Stimulated activated CD8-positive, alpha-beta memory T cell treated with anti-CD3 and anti-CD28 coated beads, Interleukin-15, amount 100 ng/mL, for 24 hours (primary cell): ENCODE data around the gene EPB41.
"Not testable (repeated sequence)": the region's sequence is repeated elsewhere in the genome, so short reads cannot be mapped to it uniquely, and the experiment has no call there.

Experiments
- DNase-seq: peaks from one replicate; pipeline ENCODE4 v3.0.0-alpha.2; 2020; ENCODE audit warnings: low read depth

EPB41 gene

DNA sequence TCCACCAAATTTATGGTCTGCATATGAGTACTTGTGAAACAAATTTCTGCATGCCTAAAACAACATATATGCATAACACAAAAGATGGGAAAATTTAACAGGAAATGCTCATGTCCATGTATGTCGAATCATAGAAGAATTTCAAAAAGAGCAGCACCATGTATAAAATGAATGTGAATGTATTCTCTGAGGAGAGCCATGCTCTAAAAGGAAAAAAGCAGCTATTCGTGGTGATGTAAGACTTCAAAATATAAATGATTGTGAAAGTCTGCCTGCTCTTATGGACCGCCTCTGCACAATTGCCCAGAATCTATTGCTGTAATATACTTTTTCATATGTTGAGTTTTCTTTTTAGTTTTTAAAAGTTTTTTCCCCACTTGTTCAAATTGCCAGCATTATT lies 66.8 kb downstream of the EPB41 start:
- DNase-seq, result no peak

DNA sequence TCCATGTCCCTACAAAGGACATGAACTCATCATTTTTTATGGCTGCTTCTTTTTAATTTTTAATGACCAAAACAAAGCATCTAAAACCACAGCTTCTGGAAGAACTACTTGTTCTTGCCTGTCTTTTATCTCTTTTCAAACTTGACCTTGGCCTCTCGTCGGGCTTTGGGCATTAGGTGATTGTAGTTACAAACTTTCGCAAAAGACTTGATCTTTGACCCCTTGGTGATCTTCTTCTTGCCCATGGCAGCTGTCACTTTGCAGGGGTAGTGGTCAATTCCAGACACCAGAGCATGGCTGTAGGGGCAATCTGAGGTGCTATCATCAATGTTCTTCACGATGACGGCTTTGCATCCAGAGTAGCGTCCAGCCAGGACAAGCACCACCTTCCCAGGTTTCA lies 67.8 kb downstream of the EPB41 start:
- DNase-seq, result no peak

DNA sequence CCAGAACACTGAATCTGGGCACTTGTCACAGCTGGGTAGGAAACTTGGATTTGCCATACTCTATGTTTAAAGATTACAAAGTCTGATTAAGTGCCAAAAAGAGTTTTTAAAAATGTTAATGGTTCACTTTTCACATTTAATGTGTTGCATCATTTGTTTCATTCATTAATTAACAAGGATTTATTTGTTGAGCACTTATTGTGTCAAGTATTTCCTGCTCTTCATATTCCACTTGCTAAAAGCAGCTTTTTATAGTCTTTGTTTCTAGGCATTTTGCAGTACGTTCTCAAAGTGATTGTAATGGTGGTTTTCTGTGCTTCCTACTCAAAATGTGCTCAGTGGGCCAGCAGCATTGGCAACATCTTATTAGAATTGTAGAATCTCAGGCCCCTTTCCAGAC lies 68.7 kb downstream of the EPB41 start:
- DNase-seq, result no peak

DNA sequence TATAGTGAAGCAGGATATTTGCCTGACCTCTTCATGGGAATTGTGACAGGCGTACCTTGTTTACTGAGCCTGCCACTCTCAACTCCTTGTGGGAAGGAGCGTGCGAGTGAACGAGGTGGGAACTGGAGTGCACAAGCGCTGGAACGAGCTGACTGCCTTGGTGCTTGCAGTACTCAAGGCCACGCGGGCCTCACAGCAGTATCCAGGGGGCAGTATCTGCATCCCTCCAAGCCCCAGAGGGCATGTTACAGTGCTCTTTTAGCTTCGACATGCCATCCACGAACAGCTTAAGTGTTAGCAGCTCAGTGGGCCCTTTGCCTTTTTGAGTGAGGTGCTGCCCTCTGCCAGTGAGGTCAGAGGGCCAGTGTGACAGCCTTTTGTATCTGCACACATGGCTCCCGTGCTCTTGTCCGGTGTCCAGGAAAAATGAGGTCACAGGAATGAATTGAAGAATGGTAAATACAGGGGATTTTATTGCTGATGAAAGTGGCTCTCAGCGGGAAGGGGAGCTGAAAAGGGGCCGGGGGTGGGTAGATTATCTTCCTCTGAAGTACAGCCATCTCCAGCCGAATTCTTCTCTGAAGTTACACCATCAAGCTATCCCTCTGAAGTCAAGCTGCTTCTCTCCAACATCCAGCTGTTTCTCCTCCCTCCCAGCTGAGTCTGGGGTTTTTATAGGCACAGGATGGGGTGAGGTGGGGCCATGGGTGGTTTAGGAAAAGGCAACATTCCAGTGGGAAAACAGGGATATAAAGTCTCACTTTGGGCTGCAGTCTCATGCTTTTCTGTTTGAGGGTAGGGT lies 69.3 kb downstream of the EPB41 start:
- no peak for DNase-seq

DNA sequence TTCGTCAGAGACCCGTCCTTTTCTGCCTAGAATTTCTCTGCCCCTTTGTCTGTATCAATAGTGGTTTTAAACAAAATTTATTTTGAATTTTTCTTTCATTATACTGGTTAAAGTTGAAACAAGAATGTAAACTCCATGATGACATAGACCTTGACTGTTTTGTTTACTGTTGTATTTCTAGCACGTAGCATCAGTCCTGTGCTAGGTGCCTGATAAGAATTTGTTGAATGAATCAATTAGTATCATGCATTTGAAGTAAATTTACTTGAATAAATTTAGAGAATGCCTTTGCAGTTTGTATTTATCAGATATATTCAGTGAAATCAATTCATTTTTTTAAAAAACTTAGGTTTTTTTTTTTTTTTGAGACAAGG lies 69.9 kb downstream of the EPB41 start:
- DNase-seq, result no peak

DNA sequence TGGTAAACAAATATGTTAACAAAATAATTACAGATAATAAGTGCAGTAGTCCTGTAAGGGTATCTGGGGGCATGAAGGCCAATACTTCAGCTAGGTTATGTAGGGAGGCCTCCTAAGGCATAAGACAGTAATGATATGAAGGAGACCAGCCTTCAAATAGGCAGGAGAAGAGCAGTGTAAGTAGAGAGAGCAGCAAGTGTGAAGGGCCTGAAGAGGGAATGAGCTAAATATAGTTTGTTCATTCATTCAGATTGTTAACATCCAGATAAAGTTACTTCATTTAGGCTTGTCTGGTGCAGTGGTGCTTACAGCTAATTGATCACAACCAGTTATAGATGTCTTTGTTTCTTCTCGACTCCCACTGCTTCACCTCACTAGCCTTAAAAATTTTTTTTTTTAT lies 71.1 kb downstream of the EPB41 start:
- DNase-seq, result no peak

DNA sequence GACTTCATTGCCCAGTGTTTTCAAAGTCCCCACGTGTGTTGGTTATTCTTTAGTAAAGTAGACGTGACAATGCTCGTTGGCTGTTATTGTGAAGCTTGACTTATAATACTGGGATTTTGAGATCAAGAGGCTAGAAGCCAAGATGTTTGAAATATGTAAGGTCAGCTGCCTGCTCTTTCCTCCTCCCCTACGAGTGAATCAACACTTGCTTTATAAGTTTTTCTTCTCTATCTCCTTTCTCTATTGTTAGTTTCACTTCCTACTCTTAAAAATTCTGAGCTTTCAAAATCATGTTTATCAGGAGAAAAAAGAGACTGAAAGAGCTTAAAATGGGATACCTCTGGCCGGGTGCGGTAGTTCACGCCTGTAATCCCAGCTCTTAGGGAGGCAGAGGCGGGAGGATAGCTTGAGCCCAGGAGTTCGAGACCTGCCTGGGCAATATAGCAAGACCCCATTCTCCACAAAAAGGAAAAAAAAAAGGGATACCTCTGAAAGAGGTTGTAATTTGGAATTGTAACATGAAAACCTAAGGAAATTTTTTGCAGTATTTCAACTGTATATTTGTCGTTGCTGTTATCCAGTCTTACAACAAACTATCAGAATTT lies 72.0 kb downstream of the EPB41 start:
- no peak for DNase-seq

DNA sequence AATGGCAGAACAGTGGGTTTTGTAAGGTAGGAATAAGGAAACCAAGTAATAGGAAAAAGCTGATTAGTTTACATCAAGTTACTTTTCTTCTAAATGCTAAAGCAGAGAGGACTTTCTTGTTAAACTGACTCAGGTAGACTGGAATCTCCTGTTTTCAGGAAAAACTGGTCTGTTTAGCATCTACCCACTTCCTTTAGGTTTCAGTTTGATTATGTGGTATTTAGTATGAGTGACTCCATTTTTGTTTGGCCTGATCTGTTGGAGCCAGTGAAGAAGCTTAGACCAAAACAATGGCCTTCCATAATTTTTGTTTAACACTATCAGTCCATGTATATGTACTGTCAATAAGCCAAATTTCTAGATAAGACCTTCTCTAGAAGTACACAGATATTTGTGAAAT lies 88.4 kb downstream of the EPB41 start:
- no peak for DNase-seq

DNA sequence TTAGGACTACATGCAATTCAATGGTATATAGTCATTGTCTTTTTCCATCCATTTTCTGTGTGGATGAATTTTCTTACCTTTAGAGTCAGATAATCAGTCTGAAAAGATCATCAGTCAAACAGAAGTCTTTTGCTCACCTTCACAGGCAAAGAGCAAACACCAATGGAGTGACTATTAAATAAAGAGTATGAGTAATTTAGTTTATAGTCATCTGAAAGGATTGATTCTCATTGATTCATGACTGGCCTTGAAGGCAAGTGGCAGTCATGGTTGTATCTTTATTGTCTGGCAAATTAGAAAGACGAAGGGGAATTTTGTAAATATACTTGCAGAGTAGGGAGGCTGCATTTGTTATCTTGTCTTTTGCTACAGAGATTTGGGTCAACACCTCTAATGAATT lies 89.9 kb downstream of the EPB41 start:
- no peak for DNase-seq

DNA sequence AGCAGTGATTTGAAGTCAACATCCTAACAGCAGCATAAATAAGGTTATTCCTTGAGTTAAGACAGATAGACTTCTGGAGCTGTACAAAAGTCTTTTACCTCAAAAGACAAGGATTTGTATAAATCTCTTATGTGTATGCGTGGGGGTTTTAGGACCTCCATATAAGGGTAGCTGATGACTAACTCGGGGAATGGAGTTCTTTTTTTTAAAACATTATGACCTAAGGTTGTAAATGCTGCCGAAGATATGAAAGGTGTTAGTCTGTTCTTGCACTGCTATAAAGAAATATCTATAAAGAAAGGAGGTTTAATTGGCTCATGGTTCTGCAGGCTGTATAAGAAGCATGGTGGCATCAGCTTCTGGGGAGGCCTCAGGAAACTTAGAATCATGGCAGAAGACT lies 90.4 kb downstream of the EPB41 start:
- DNase-seq, result no peak

DNA sequence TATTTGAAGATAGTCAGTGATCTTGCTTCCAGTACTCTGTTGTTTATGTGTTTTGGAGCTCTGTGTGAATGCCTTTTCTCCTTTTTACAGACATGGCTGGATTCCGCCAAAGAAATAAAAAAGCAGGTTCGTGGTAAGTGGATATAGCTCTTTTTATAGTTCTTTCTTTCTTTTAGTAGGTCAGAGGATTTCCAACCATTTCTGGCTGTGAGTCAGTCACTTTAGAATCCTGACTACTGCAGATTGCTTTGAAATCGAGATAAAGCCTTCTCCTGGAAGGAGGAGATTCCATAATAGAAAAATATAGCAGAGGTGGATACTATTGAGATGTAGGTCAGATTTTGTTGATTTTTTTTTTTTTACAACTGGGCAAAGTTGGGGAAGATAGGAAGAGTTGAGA lies 97.4 kb downstream of the EPB41 start:
- DNase-seq, result no peak

DNA sequence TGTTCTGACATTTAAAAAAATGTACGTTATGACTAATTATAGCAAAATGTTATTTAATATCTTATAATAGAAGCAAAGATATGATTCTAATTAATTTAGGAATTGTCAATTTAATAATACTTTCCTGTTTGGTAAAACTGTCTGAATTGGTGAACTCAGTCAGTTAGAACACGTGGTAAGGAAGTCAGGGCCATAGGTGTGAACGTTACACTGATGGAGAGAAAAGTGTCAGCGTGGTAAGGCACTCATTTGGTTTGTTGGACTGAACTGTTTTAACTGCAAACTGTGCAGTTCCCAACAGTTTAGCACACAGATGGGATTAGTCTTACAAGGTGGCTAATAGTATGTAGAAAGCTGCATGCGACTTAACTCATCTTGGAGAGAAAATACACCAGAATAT lies 102.9 kb downstream of the EPB41 start:
- DNase-seq, result no peak

DNA sequence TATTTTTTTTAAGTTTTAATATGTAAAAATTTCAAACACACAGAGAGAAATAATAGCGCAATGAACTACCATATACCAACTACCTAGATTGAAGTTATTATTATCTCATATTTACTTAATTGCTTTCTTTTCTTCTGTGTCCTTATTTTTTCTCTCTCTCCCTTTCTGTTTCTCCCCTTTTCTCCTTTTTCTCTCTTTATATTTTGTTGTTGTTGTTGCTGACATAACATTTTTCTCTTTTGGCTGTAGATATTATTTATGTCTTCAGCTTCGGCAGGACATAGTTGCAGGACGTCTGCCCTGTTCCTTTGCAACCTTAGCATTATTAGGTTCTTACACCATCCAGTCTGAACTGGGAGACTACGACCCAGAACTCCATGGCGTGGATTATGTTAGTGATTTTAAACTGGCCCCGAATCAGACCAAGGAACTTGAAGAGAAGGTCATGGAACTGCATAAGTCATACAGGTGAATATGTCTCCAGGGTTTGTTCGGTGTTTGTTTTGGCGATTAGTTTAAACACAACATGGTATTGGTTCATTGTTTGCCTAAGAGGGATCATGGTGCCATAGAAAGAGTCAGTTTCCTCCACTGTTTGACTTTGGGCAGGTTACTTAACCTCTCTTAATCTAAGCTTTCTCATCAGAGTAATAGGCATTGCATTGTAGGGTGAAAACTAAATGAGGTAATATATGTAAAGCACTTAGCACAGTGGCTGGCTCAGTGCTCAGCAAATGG lies 103.8 kb downstream of the EPB41 start:
- DNase-seq, result no peak

DNA sequence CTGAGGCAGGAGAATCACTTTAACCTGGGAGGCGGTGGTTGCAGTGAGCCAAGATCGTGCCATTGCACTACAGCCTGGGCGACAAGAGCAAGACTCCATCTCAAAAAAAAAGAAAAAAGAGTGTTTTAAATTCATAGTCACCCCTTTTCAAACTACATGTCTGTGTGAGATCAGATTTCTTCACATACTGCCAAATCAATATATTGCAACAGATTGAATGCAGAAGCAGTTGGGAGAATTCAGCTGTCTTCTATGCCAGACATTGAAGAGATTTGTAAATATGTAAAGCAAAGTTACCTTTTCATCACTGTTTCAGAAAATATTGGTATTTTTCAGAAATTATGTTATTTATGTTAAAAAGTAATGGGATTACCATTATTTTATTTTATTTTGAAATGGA lies 108.3 kb downstream of the EPB41 start:
- no peak for DNase-seq

DNA sequence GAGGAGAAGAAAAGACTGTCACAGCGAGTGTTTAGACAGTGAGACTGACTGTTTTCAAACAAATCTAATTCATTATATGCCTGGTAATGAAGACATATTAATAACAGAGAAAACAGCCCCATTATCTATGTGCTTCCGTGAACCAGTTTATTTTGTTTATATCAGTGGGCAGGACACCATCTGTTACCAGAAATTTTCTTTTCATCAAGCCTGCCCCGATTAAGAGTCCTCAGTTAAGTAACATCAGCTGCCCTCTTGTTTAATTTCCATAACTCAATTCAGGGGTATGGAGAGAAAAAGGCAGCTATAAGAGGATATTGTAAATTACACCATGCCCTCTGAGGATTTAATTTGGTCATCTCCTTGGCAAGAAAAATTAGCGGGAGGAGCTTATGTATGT lies 115.3 kb downstream of the EPB41 start:
- no peak for DNase-seq

DNA sequence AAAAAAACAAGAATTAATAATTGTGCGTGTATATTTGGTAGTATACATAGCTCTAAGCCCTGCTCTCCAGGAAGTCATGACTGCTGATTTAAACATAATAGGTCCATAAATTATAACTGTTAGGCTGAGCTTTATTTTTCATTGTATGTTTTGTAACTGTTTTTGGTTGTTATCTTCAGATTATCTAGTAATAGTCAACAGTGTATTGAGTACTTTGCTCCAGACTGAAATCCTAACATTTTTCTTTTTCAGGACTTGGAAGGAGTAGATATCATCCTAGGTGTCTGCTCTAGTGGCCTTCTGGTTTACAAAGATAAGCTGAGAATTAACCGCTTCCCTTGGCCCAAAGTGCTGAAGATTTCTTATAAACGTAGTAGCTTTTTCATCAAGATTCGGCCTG lies 118.5 kb downstream of the EPB41 start:
- DNase-seq, result no peak

DNA sequence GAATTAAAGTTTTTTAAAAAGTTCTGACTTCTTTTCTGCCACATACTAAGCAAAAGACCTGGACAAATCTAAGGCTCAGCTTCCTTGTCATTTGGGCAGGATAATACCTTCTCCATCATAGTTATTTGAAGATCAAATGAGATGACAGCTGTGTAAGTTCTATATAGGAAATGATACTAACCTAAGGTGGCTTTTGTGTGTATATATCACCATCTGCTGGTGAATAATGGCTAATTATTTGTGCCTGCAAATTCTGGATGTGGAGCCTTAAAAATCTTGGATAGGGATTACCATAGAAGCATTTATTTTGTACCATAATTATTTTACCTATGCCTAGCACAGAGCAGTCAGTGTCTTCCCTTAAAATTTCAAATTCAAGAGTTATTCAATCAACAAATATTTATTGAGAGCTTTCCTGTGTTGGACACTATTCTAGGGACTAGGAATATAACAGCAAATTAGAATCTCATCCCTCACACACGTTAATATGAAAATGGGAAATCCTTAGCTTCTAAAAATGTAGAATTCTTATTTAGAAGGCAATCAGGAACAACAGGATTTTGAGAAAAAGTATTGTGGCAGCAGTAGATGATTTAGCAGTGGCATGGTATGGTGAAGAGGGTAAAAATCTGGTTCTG lies 119.6 kb downstream of the EPB41 start:
- DNase-seq, result no peak

DNA sequence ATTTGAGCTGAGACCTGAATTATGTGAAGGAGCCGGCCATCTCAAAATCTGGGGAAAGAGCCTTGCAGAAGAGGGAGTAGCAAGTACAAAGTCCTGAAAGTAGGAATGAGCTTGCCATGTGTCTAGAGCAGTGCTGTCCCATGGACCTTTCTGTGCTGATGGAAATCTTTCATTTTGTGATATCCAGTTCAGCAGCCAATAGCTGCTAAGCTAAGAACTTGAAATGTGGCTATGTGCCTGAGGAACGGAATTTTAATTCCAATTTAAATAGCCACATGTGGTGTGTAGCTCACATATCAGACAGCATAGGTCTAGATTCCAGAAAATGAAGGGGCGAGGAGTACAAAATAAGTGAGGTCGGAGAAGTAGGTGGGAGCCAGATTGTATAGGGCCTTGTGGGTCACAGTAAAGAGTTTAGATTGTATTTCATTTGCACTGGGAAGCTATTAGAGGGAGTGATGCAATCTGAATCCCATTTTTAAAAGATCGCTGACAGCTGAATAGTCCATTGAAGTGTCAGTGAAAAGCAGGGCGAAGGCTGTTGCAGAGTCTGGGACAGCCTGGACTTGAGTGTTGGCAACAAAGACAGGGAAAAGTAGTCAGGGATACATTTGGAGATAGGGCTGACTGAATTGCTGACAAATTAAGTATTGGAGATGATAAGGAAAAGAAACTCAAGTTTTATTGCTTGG lies 129.1 kb downstream of the EPB41 start:
- DNase-seq, result no peak

DNA sequence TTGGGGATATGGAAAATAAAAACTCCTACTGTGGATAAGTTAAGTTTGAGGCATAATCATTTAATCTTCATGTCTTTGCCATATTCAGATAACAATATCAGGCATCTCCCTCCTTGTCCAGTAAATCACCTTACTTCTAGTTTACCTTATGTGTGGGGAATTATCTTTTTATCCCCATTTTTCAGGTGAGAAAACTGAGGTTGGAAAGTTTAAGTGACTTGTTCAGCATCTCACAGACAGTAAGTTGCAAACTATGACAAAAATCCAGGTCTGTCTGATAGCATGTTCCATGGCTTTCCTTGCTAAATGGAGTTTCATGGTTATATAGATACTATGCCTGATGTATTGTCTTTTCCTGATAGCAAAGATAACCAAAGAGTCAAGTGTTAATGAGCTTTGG lies 129.6 kb downstream of the EPB41 start:
- DNase-seq, result no peak

DNA sequence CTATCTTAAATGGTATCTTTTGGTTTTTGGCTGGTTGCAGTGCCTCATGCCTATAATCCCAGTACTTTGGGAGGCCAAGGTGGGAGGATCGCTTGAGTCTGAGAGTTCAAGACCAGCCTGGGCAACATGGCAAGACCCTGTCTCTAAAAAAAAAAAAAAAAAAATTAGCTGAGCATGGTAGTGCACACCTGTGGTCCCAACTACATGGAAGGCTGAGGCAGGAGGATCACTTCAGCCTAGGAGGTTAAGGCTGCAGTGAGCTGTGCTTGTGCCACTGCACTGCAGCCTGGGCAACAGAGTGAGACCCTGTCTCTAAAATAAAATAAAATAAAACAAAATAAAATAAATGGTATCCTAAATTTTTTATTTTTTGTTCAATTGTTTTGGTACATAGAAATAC lies 131.3 kb downstream of the EPB41 start:
- DNase-seq, result not testable (repeated sequence)

DNA sequence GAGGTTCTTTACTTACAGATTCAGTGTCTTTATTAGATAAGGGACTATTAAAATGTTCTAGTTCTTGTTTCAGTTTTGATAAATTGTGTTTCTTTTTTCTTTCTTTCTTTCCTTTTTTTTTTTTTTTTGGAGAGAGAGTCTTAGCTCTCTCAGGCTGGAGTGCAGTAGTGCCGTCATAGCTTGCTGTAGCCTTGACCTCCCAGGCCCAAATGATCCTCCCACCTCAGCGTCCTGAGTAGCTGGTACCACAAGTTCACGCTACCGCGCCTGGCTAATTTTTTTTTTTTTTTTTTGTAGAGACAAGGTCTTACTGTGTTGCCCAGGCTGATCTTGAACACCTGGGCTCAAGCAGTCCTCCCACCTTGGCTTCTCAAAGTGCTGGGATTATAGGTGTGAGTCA lies 132.8 kb downstream of the EPB41 start:
- no peak for DNase-seq

DNA sequence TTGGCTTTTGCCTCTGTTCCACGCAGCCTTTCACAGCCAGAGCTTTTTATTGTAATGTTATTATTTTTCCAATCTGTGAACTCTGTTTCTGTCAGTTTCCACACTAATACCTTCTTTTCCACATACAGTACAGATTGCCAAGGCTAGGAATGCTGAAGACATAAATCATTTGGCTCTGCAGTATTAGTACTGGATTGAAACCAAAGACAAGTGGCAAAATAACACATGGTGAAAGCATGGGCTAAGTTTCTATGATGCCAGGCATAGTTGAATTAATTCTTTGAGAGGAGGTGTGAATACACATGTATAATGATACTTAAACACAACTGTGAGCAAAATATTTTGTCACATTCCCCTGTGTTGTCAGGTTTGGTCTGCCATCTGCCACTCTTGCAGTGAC lies 135.8 kb downstream of the EPB41 start:
- no peak for DNase-seq
